ENCODE data around the gene C20orf141.
"Not testable (repeated sequence)": the region's sequence is repeated elsewhere in the genome, so short reads cannot be mapped to it uniquely, and the experiment has no call there.

Gene C20orf141

DNA sequence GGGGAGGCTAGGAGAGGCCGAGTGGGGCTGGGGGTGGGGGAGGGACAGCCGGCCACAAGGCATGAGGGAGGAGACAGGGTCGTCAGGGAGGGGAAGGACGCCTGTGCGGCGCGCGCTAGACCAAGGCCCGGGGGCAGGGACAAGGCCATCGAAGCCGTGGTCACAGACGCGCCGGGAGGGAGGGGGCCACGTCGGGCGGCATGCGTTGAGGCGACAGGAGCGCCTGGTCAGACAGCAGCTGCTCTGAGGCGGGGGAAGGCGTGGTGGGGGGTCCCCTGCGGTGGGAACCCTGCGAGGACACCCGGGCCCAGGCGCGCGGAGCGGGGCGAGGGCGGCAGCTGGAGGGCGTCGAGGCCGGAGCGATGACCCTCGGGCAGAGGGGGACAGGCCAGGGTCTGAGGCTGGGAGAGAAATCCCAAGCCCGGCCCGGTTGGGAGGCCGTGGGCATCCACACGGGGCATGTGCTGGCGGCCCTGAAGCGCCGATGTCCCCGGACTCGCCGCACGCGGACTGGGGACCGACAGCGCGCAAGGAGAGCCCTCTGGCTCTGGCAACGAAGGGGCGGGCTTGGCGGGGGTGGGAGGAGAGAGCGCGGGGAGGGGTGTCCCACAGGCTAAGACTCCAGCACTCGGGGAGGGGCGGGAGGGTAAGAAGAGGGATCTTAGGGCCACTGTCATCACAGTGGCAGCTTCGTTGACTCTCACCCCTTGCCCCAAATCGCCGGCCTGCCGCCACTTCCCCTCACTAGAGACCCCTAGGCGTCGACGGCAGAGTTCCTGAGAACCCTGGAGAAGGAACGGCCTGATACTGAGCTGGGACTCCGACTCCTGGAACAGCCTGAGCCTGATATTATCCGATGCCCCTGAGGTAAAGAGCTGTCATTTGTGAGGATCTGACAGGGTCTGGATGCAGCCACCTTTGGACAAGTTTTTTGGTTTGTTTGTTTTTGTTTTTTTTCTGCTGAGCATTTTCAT, 6.4 kb downstream of the C20orf141 start:
- no peak for DNase-seq (ENCODE audit: low spot score)

GRCh38 chr20:2822073-2822472, 7.3 kb downstream of the C20orf141 start:
- peak; percentile 29 for DNase-seq (ENCODE audit: low spot score)

- peak; percentile 15 for DNase-seq (ENCODE audit: low spot score)
Measured at GRCh38 chr20:2825761-2826160, 11.0 kb downstream of the C20orf141 start.

DNA sequence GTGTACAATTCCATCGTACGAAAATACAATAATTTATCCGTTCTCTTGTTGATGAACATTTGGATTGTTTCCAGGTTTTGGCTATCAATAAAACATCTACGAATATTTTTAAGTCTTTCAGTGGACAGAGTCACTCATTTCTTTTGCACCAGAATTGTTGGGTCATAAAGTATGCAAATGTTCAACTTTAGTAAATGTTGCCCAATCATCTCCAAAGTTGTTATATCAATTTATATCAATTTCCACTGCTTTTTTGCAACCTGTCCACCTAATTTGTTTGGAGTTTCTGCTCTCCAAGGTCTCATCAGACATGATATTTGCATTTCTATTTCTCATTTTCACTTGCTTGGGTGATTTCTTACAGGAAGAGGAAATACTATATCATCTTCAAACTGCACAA, 11.9 kb downstream of the C20orf141 start:
- DNase-seq (ENCODE audit: low spot score) = no peak

- DNase-seq (ENCODE audit: low spot score) = no peak
Measured at GRCh38 chr20:2829376-2829775, 14.6 kb downstream of the C20orf141 start.

GRCh38 chr20:2831206-2831605, 16.4 kb downstream of the C20orf141 start:
- DNase-seq (ENCODE audit: low spot score) = not testable (repeated sequence)

DNA sequence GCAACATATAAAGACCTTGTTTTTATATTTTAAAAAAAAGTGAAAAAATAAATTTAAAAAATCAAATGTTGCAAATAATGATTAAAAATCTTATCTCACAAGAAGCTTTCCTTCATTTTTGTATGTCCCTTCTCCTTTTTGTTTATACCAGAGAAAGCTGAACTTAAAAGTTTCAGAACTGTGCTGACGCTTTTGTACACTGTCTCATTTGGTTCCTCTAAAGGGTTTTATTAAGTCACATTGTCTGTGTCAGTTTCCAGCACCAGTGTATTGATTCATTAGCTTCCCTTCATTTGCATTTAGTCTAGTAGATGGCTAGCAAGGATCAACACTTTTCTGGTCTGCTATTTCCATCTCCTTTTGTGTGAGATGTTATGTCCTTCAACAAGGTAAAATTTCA, 19.0 kb downstream of the C20orf141 start:
- no peak for DNase-seq (ENCODE audit: low spot score)

DNA sequence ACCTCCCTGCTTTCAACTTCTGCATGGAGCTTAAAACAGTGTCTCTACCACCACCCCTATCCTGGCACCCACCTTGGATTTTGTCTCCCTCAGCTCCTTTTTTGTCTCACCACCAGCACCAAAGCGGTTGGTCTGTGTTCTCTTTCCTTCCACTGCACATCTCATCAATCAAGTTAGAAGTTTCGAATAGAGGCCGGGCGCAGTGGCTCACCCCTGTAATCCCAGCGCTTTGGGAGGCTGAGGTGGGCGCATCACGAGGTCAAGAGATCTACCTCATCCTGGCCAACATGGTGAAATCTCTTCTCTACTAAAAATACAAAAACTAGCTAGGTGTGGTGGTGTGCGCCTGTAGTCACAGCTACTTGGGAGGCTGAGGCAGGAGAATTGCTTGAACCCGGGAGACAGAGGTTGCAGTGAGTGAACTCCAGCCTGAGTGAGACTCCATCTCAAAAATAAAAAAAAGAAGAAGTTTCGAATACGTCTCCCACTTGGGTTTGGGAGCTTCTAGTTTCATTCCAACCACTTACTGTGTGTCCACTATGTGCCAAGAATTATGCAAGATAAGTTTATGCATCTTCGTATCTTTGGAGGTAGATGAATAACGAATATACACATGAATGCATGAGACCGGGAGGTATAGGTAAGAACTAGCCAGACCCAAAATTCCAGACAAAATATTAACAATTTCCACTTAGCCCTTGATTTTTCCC, 19.8 kb downstream of the C20orf141 start:
- no peak for DNase-seq (ENCODE audit: low spot score)

- DNase-seq (ENCODE audit: low spot score) = no peak
Measured at GRCh38 chr20:2835331-2835796, 20.6 kb downstream of the C20orf141 start.

DNA sequence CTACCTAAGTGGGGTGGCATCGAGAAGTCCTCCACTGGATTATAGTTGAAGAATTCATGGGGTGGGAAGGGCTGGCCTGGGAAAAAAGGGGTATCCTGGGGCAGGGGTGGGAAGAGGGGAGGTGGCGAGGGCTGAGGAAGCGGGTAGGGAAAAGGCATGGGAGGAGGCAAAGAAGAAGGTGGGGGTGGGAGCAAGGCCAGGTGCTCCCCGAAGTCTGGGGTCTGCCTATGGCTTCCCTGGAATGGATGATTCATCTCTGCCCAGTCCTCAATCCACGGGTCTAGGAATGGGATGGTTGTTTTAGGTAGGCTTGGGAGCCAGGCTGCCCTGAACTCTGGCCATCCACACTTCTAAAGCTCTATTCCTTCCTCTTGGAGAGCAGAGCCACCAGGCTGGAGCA, 21.2 kb downstream of the C20orf141 start:
- DNase-seq (ENCODE audit: low spot score) = no peak

DNA sequence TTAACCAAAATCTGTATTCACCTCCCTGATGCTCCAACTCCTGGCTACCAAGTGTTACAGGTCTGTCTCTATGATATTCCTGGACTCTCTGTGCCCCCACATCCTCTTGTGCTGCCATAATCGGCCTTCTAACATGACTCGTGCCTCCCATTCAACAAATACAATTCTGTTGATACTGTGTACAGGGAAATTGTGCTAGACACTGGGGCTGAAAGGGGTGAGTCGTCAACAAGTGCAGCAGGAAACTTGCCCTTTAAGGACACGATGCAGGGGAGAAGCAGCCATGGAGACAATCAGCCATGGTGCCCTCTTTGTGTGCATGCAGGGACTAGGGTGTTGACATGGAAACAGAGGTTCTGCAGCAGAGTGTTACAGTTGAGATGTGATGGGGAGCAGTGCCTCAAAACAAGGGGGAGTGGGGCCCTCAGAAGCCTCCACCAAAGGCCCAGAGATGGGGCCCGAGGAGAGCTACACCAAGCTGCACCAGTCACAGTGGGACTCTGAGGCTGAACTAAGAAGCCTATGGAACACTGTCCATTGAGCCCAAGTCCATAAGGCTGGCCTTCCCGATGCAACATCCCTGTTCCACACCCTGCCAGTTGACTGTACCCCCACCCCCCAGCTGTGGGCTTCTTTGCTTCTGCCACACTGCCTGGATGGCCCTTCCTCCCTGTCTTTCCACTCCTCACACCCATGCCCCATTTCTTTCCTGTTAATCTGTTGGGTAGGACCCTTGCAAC, 22.6 kb downstream of the C20orf141 start:
- no peak for DNase-seq (ENCODE audit: low spot score)

DNA sequence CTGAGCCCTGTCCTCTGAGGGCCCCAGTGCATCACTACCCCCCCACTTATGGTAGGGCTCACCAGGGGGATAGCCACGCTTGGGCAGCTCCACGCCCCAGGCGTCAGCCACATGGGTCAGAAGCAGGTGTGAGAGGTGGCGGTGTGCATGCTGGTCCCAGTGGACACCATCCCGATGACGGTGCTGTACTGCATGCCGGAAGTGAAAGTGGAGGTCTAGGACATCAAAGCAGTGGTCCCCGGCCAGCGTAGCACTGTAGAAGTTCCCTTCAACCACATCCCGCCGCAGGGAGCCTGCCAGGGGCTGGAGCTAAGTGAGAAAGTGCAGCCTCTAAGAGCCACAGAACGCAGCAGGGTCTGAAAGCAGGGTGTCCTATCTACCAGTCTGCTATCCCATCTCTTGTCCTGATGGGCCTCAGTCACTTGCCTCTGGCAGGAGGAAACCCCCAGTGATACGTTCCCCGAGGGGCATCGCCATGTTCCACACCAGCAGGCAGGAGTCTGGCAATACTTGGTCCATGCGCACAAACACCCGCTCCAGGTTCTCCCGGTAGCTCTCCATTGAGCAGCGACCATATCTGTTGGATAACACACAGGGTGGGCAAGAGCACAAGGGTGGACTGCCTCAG, 23.5 kb downstream of the C20orf141 start:
- DNase-seq (ENCODE audit: low spot score) = no peak

DNA sequence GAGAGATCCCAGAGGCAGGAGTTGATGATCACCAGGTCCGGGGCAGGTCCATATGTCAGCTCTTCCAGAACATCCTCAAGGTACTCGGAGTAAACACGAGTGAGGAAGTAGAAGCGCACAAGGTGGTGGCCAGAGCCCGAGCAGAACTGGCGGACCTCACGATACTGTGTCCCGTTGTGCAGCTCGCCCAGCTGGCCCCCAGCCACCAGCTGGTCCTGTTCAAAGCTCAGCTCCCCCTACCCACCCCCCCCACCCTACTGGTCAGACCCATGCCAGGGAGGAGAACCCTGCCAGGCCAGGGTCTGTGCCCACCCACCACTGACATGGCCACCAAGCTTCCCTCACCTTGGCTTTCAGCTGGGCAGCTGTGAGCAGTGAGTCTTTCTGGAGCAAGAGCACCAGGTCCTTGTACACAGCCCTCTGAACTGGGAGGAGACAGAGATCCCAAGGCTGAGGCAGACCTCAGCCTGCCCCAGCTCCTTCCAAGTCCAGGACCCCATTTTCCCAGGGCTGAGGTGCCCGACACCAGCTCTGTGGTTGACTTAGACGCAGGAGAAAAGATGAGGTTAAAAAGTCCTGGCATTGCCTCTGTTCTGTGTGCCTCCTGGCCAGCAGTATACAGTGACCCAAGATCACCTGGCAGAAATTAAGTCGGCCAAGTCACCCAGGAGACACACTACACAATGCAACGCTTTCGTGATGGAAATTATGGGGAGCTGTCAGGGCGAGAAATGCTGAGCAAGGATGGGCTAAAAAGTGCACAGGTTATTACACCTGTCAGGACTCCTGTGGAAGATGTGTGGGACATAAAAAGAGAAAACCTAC, 24.3 kb downstream of the C20orf141 start:
- no peak for DNase-seq (ENCODE audit: low spot score)

GRCh38 chr20:2839732-2840137, 24.9 kb downstream of the C20orf141 start:
- DNase-seq (ENCODE audit: low spot score) = no peak

GRCh38 chr20:2840138-2840966, 25.6 kb downstream of the C20orf141 start, which contains the start of the genes PCED1A and VPS16:
Gene PCED1A (minus strand): TSS chr20:2840655. CDS start chr20:2839912, 743 bp downstream.
Gene VPS16 (plus strand): TSS chr20:2840745. CDS start chr20:2840775, 30 bp downstream.
- DNase-seq (ENCODE audit: low spot score) = peak; percentile 89

GRCh38 chr20:2840967-2841531, 26.3 kb downstream of the C20orf141 start:
- peak; percentile 20 for DNase-seq (ENCODE audit: low spot score)

DNA sequence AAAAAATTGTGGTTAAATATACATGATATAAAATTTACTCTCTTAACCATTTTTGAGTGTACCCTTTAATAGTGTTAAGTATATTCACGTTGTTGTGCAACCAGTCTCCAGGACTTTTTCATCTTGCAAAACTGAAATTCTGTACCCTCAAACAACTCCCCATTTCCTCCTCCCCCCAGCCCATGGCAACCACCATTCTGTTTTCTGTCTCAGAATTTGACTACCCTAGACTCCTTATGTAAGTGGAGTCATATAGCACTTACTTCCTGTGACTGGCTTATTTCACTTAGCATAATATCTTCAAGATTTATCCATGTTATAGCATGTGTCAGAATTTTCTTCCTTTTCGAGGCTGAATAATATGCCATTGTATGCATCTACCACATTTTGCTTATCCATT, 30.8 kb downstream of the C20orf141 start:
- no peak for DNase-seq (ENCODE audit: low spot score)

DNA sequence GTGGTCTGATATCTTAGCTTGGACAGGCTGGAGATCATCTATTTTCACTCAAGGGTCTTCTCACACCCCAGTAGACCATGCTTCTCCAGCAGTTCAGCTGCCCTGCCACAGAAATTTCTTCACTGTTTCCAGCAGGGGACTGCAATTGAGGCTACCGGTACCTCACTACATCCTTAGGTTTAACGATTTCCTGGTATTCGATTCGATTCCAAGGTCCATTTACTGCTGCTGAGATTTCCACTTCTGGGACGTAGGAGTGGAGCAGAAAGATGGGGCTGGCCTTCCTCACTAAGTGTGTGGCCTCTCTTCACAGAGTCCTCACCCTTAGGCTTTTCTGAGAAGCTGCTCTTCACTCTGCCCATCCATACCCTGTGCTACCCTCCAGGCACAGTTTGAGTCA, 31.9 kb downstream of the C20orf141 start:
- no peak for DNase-seq (ENCODE audit: low spot score)

- no peak for DNase-seq (ENCODE audit: low spot score)
Measured at GRCh38 chr20:2847802-2848201, 33.0 kb downstream of the C20orf141 start.

Measured in activated CD4-positive, alpha-beta T cell treated with anti-CD3 and anti-CD28 coated beads, Interleukin-2, Interleukin-4, amounts not matched to agents 100 ng/mL and 50 ng/mL, durations not matched to agents 16 hours and 8 hours (primary cell).